ENCODE measurements around the gene C19orf47.

The C19orf47 gene

DNA sequence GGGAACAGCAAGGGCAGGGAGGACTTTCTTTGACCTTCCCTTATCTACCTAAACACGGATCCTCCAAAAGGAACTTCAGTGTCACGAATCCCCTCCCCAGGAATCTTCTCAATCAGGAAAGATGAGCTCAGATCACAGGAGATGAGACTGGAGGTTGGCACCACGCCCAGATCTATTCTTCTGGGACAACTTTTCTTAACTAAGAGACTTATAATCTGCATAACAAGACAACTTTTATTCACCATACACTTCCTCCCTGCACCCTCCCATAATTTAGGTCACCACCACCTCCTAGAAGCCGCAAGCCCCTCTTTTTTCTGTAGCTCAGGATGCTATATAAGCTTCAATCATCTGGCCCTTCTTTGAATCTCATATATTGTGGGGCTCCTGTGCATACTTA is 43.9 kb downstream of the C19orf47 start:
- Histone ChIP-seq H3K4me1 (ENCODE audit: control extremely low read depth in 1 of 4, control insufficient read depth in 4 of 4, insufficient read depth in 4 of 4, low read length in 3 of 4) (peaks cover 0 to 3% (median 1%) of the 10 kb centered on the region in 4 experiments), H3K9me3 (ENCODE audit: control extremely low read depth in 1 of 5, control insufficient read depth in 4 of 5, insufficient read depth in 2 of 5, low read depth in 1 of 5, low read length in 4 of 5) (no peaks in the 10 kb centered on the region), H3K27ac (ENCODE audit: insufficient read depth in 1 of 2, low read depth in 1 of 2, low read length in 2 of 2, poor library complexity in 1 of 2, severe bottlenecking in 2 of 2) (no peak overlapping the region), H3K4me3 (ENCODE audit: control insufficient read depth in 1 of 7, extremely low read depth in 1 of 7, insufficient read depth in 4 of 7, low read depth in 2 of 7, low read length in 6 of 7) (no peak overlapping the region), H3K27me3 (replicated peaks in 2 of 5; ENCODE audit: control insufficient read depth in 4 of 5, insufficient read depth in 5 of 5, low read length in 4 of 5) (no peaks in the 10 kb centered on the region), H3K36me3 (ENCODE audit: control insufficient read depth in 4 of 4, insufficient read depth in 4 of 4, low read length in 3 of 4) (peaks cover 0 to 3% (median 0%) of the 10 kb centered on the region in 4 experiments)
- no peak for DNase-seq
- CTCF ChIA-PET: interaction anchor here (0.9 to 2.5 kb wide), 11 partner anchors 10 to 330 kb away, joined by 3 to 10 read pairs (median 4); partner anchors contain the start of gene AKT2
- WGBS (ENCODE audit: insufficient coverage): 96% methylated on average over 3 of the region's 4 CpGs
- POLR2A ChIA-PET: no interaction called here

DNA sequence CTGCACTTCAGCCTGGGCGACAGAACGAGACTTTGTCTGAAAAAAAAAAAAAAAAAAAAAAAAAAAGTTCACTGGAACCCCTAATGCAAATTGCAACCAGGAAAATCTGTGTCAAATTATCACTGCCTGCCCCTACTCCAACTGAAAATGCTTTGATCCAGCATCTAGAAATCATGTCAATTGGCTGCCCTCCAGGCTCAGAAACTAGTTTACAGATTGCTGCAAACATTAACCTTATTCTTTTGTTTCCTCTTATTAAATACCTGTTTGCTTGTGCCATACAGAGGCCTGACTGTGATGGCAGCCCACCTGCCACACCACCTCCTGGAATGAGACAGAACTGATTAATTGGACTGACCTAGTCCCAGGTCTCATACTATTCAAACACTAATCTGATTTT is 44.4 kb downstream of the C19orf47 start:
- H3K4me1 ChIP-seq (ENCODE audit: control extremely low read depth in 1 of 4, control insufficient read depth in 4 of 4, insufficient read depth in 4 of 4, low read length in 3 of 4): peaks cover 0 to 3% (median 1%) of the 10 kb centered on the region in 4 experiments
- no peak overlapping the region for H3K27ac ChIP-seq (ENCODE audit: insufficient read depth in 1 of 2, low read depth in 1 of 2, low read length in 2 of 2, poor library complexity in 1 of 2, severe bottlenecking in 2 of 2)
- DNase-seq: no peak
- H3K9me3 ChIP-seq (ENCODE audit: control extremely low read depth in 1 of 5, control insufficient read depth in 4 of 5, insufficient read depth in 2 of 5, low read depth in 1 of 5, low read length in 4 of 5): no peaks in the 10 kb centered on the region
- WGBS (ENCODE audit: insufficient coverage): 100% methylated on average over 2 of the region's 2 CpGs
- ChIA-PET CTCF (interaction anchor here (0.6 to 2.5 kb wide), 7 partner anchors 11 to 164 kb away, joined by 3 to 10 read pairs (median 4); partner anchors contain the start of gene AKT2), POLR2A (no interaction called here)
- no peaks in the 10 kb centered on the region for H3K27me3 ChIP-seq (replicated peaks in 2 of 5; ENCODE audit: control insufficient read depth in 4 of 5, insufficient read depth in 5 of 5, low read length in 4 of 5)
- peaks cover 0 to 3% (median 0%) of the 10 kb centered on the region in 4 experiments for H3K36me3 ChIP-seq (ENCODE audit: control insufficient read depth in 4 of 4, insufficient read depth in 4 of 4, low read length in 3 of 4)
- no peak overlapping the region for H3K4me3 ChIP-seq (ENCODE audit: control insufficient read depth in 1 of 7, extremely low read depth in 1 of 7, insufficient read depth in 4 of 7, low read depth in 2 of 7, low read length in 6 of 7)

DNA sequence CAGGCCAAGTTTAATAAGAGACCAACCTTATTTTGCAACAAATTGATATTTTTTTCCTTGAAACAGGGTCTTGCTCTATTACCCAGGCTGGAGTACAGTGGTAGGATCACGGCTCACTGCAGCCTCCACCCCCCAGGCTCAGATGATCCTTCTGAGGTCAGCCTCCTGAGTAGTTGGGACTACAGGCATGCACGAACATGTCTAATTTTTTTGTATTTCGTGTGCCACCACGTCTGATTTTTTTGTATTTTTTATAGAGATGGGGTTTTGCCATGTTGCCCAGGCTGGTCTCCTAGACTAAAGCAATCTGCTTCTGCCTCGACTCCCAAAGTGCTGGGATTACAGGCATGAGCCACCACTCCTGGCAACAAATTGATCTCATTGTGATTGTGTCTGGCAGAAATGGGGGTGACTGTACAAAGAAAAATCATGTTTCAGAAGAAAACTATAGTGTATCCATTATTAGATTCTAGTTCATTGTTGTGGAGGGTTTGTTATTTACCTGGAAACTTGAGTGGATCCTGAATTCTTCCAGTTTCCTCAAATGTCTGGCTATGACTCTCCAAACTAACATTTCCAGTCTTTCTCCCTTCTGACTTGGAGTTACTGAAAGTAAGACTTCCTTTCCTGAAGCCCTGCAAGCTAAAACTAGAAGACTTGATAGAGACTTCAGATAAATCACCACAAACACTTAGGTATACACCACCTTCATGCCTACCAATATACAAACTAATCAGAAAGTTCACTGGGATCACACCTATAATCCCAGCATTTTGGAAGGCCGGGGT is 45.8 kb downstream of the C19orf47 start:
- 94% methylated on average over 5 of the region's 6 CpGs for WGBS (ENCODE audit: insufficient coverage)
- no peak overlapping the region for H3K27ac ChIP-seq (ENCODE audit: insufficient read depth in 1 of 2, low read depth in 1 of 2, low read length in 2 of 2, poor library complexity in 1 of 2, severe bottlenecking in 2 of 2)
- peaks cover 0 to 3% (median 0%) of the 10 kb centered on the region in 4 experiments for H3K36me3 ChIP-seq (ENCODE audit: control insufficient read depth in 4 of 4, insufficient read depth in 4 of 4, low read length in 3 of 4)
- no peaks in the 10 kb centered on the region for H3K27me3 ChIP-seq (replicated peaks in 2 of 5; ENCODE audit: control insufficient read depth in 4 of 5, insufficient read depth in 5 of 5, low read length in 4 of 5)
- no peak for DNase-seq
- no peaks in the 10 kb centered on the region for H3K9me3 ChIP-seq (ENCODE audit: control extremely low read depth in 1 of 5, control insufficient read depth in 4 of 5, insufficient read depth in 2 of 5, low read depth in 1 of 5, low read length in 4 of 5)
- no peak overlapping the region for H3K4me3 ChIP-seq (ENCODE audit: control insufficient read depth in 1 of 7, extremely low read depth in 1 of 7, insufficient read depth in 4 of 7, low read depth in 2 of 7, low read length in 6 of 7)
- POLR2A ChIA-PET: no interaction called here
- peaks cover 0 to 3% (median 1%) of the 10 kb centered on the region in 4 experiments for H3K4me1 ChIP-seq (ENCODE audit: control extremely low read depth in 1 of 4, control insufficient read depth in 4 of 4, insufficient read depth in 4 of 4, low read length in 3 of 4)
- CTCF ChIA-PET: no interaction called here

DNA sequence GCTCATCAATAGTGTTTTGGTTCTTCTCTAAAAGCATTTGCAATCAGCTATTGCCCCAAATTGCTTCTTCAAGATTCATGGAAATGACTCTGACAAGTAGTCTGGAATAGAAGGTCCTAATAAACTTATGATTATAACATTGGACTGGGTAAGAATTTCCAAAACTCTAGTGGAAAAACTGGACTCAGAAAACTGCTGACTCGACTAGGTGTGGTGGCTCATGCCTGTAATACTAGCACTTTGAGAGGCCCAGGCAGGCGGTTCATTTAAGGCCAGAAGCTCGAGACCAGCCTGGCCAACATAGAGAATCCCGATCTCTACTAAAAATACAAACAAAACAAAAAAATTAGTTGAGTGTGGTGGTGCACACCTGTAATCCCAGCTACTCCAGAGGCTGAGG is 47.5 kb downstream of the C19orf47 start:
- peaks cover 0 to 3% (median 0%) of the 10 kb centered on the region in 4 experiments for H3K36me3 ChIP-seq (ENCODE audit: control insufficient read depth in 4 of 4, insufficient read depth in 4 of 4, low read length in 3 of 4)
- ChIA-PET CTCF (interaction anchor here (0.5 to 1.7 kb wide), 2 partner anchors 9 to 1452 kb away, joined by 3 to 4 read pairs; no protein-coding TSS in a partner anchor), POLR2A (no interaction called here)
- H3K27ac ChIP-seq (ENCODE audit: insufficient read depth in 1 of 2, low read depth in 1 of 2, low read length in 2 of 2, poor library complexity in 1 of 2, severe bottlenecking in 2 of 2): no peak overlapping the region
- no peaks in the 10 kb centered on the region for H3K27me3 ChIP-seq (replicated peaks in 2 of 5; ENCODE audit: control insufficient read depth in 4 of 5, insufficient read depth in 5 of 5, low read length in 4 of 5)
- no peaks in the 10 kb centered on the region for H3K9me3 ChIP-seq (ENCODE audit: control extremely low read depth in 1 of 5, control insufficient read depth in 4 of 5, insufficient read depth in 2 of 5, low read depth in 1 of 5, low read length in 4 of 5)
- no peak overlapping the region for H3K4me3 ChIP-seq (ENCODE audit: control insufficient read depth in 1 of 7, extremely low read depth in 1 of 7, insufficient read depth in 4 of 7, low read depth in 2 of 7, low read length in 6 of 7)
- no peak for DNase-seq
- peaks cover 0 to 3% (median 1%) of the 10 kb centered on the region in 4 experiments for H3K4me1 ChIP-seq (ENCODE audit: control extremely low read depth in 1 of 4, control insufficient read depth in 4 of 4, insufficient read depth in 4 of 4, low read length in 3 of 4)
- WGBS (ENCODE audit: insufficient coverage): 100% methylated on average over 1 of the region's 4 CpGs

DNA sequence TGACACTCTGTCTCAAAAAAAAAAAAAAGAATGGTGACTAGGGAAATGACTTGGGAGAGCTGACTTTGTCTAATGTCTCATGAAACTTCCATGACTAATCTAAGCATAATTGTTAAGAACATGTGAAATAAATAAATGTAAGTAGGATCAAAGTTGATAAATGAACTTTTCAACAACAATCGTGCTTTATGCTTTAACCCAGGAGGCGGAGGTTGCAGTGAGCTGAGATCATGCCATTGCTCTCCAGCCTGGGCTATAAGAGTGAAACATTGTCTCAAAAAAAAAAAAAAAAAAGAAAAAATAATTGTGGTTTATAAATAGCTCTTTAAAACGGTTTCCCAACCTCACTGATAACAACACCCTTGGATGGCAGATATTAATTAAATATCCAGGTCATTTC is 50.2 kb downstream of the C19orf47 start:
- no peaks in the 10 kb centered on the region for H3K27me3 ChIP-seq (replicated peaks in 2 of 5; ENCODE audit: control insufficient read depth in 4 of 5, insufficient read depth in 5 of 5, low read length in 4 of 5)
- H3K9me3 ChIP-seq (ENCODE audit: control extremely low read depth in 1 of 5, control insufficient read depth in 4 of 5, insufficient read depth in 2 of 5, low read depth in 1 of 5, low read length in 4 of 5): no peaks in the 10 kb centered on the region
- no CpG with 5 or more reads among the region's 3 CpGs for WGBS (ENCODE audit: insufficient coverage)
- DNase-seq: no peak
- H3K27ac ChIP-seq (ENCODE audit: insufficient read depth in 1 of 2, low read depth in 1 of 2, low read length in 2 of 2, poor library complexity in 1 of 2, severe bottlenecking in 2 of 2): no peak overlapping the region
- H3K4me3 ChIP-seq (ENCODE audit: control insufficient read depth in 1 of 7, extremely low read depth in 1 of 7, insufficient read depth in 4 of 7, low read depth in 2 of 7, low read length in 6 of 7): no peak overlapping the region
- H3K36me3 ChIP-seq (ENCODE audit: control insufficient read depth in 4 of 4, insufficient read depth in 4 of 4, low read length in 3 of 4): peaks cover 0 to 3% (median 0%) of the 10 kb centered on the region in 4 experiments
- ChIA-PET POLR2A (no interaction called here), CTCF (interaction anchor here (0.7 kb wide), 1 partner anchor 141 kb away, joined by 3 read pairs; no protein-coding TSS in a partner anchor)
- no peaks in the 10 kb centered on the region for H3K4me1 ChIP-seq (ENCODE audit: control extremely low read depth in 1 of 4, control insufficient read depth in 4 of 4, insufficient read depth in 4 of 4, low read length in 3 of 4)

DNA sequence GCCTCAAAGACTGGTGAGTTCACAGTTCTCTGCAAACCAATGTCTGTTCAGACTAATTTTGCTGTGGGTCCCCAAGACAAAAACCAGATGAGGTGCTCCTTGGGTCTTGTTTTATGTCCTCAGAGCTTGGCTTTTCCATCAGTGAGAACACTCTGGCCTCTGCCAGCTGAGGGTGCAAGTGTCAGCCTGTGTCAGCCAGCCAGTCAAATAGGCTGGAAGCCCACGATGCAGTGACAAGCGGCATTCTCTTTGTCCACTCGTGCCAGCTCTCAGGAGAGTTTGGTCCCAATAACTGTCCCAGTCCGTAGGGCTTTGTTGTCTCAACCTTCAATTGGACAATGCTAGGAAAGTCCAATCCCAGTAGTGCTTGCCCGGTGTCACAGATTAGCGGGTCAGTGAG is 53.6 kb downstream of the C19orf47 start:
- ChIA-PET POLR2A (no interaction called here), CTCF (no interaction called here)
- Histone ChIP-seq H3K4me1 (ENCODE audit: control extremely low read depth in 1 of 4, control insufficient read depth in 4 of 4, insufficient read depth in 4 of 4, low read length in 3 of 4) (no peaks in the 10 kb centered on the region), H3K27me3 (replicated peaks in 2 of 5; ENCODE audit: control insufficient read depth in 4 of 5, insufficient read depth in 5 of 5, low read length in 4 of 5) (no peaks in the 10 kb centered on the region), H3K36me3 (ENCODE audit: control insufficient read depth in 4 of 4, insufficient read depth in 4 of 4, low read length in 3 of 4) (no peaks in the 10 kb centered on the region), H3K9me3 (ENCODE audit: control extremely low read depth in 1 of 5, control insufficient read depth in 4 of 5, insufficient read depth in 2 of 5, low read depth in 1 of 5, low read length in 4 of 5) (no peaks in the 10 kb centered on the region), H3K4me3 (ENCODE audit: control insufficient read depth in 1 of 7, extremely low read depth in 1 of 7, insufficient read depth in 4 of 7, low read depth in 2 of 7, low read length in 6 of 7) (no peak overlapping the region), H3K27ac (ENCODE audit: insufficient read depth in 1 of 2, low read depth in 1 of 2, low read length in 2 of 2, poor library complexity in 1 of 2, severe bottlenecking in 2 of 2) (no peak overlapping the region)
- WGBS (ENCODE audit: insufficient coverage): 95% methylated on average over 4 of the region's 6 CpGs
- DNase-seq: no peak

DNA sequence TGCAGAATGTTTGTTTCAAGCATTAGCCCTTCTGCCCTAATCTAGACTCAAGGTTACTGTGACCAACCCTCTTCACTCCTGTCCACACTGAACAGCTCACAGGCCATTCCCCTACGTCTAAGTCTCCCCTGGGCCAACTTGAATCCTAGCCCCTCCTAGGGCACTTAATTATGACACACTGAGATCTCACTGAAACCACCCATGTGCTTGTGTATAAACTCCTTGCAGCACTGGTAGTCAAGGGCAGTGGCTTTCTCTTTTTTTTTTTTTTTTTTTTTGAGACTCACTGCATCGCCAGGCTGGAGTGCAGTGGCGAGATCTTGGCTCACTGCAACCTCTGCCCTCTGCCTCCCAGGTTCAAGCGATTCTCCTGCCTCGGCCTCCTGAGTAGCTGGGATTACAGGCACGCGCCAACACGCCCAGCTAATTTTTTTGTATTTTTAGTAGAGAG is 61.2 kb downstream of the C19orf47 start:
- DNase-seq: peak in 2 of 3 donors; percentile 27 to 46
- WGBS (ENCODE audit: insufficient coverage): 100% methylated on average over 1 of the region's 8 CpGs
- Histone ChIP-seq H3K27me3 (replicated peaks in 2 of 5; ENCODE audit: control insufficient read depth in 4 of 5, insufficient read depth in 5 of 5, low read length in 4 of 5) (no peaks in the 10 kb centered on the region), H3K36me3 (ENCODE audit: control insufficient read depth in 4 of 4, insufficient read depth in 4 of 4, low read length in 3 of 4) (peaks cover 0 to 6% (median 3%) of the 10 kb centered on the region in 4 experiments), H3K27ac (ENCODE audit: insufficient read depth in 1 of 2, low read depth in 1 of 2, low read length in 2 of 2, poor library complexity in 1 of 2, severe bottlenecking in 2 of 2) (peak overlapping the region; percentile 13 to 92), H3K4me1 (ENCODE audit: control extremely low read depth in 1 of 4, control insufficient read depth in 4 of 4, insufficient read depth in 4 of 4, low read length in 3 of 4) (peaks cover 5 to 35% (median 30%) of the 10 kb centered on the region in 4 experiments), H3K9me3 (ENCODE audit: control extremely low read depth in 1 of 5, control insufficient read depth in 4 of 5, insufficient read depth in 2 of 5, low read depth in 1 of 5, low read length in 4 of 5) (no peaks in the 10 kb centered on the region), H3K4me3 (ENCODE audit: control insufficient read depth in 1 of 7, extremely low read depth in 1 of 7, insufficient read depth in 4 of 7, low read depth in 2 of 7, low read length in 6 of 7) (no peak overlapping the region)
- POLR2A ChIA-PET: no interaction called here
- CTCF ChIA-PET: no interaction called here

Measured in common myeloid progenitor, CD34-positive (primary cell).